Nephron (organoid): ENCODE measurements around the gene ZNF511.
"Not testable (repeated sequence)": the region's sequence is repeated elsewhere in the genome, so short reads cannot be mapped to it uniquely, and the experiment has no call there.

Experiments
- H3K27ac Mint-ChIP-seq, 3 experiments: 2 replicates each; pipeline ENCODE4 v1.8.0; 2020; ENCODE audit warnings: mixed read lengths in 3 of 3, mild to moderate bottlenecking in 2 of 3, moderate library complexity in 1 of 3
- H3K27me3 Mint-ChIP-seq: 2 replicates; pipeline ENCODE4 v1.8.0; 2021; ENCODE audit warnings: low read depth, mild to moderate bottlenecking, moderate library complexity, mixed read lengths
- H3K36me3 Mint-ChIP-seq: 2 replicates; pipeline ENCODE4 v1.8.0; 2020; ENCODE audit warnings: low read depth, mixed read lengths
- H3K4me1 Mint-ChIP-seq: 2 replicates; pipeline ENCODE4 v1.8.0; 2020; ENCODE audit warnings: mixed read lengths
- H3K4me3 Mint-ChIP-seq, 3 experiments: 2 replicates each; pipeline ENCODE4 v1.8.0; 2020; ENCODE audit warnings: mild to moderate bottlenecking in 3 of 3, mixed read lengths in 3 of 3, moderate library complexity in 2 of 3
- H3K9me3 Mint-ChIP-seq: 2 replicates; pipeline ENCODE4 v1.8.0; 2020; ENCODE audit warnings: mixed read lengths
- TF ChIP-seq, protein P1 (sequence below), 3 experiments: fragments of 200-600 bp; sonication (generic); IDR thresholded peaks; one replicate each; pipeline ENCODE4 v1.5.0; 2021; ENCODE audit warnings: antibody characterized with exemption in 3 of 3; ENCODE audit not compliant: unreplicated experiment in 3 of 3

The ZNF511 gene

DNA sequence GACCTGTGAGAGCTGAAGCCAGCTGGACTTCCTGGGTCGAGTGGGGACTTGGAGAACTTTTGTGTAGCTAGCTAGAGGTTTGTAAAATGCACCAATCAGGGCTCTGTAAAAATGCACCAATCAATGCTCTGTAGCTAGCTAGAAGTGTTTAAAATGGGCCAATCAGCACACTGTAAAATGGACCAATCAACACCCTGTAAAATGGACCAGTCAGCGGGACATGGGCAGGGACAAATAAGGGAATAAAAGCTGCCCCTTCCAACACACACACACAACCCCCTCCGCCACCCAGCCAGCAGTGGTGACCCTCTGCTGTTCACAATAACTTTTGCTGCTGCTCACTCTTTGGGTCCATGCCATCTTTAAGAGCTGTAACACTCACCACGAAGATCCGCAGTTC is 7.1 kb downstream of the ZNF511 start:
- peaks cover 14% of the 10 kb centered on the region for H3K36me3 Mint-ChIP-seq
- peaks cover 19% of the 10 kb centered on the region for H3K4me1 Mint-ChIP-seq
- H3K27ac Mint-ChIP-seq, result no peak overlapping the region
- H3K27me3 Mint-ChIP-seq, result peaks cover 18% of the 10 kb centered on the region
- H3K9me3 Mint-ChIP-seq, result peaks cover 5% of the 10 kb centered on the region
- TF ChIP-seq, protein P1, sequence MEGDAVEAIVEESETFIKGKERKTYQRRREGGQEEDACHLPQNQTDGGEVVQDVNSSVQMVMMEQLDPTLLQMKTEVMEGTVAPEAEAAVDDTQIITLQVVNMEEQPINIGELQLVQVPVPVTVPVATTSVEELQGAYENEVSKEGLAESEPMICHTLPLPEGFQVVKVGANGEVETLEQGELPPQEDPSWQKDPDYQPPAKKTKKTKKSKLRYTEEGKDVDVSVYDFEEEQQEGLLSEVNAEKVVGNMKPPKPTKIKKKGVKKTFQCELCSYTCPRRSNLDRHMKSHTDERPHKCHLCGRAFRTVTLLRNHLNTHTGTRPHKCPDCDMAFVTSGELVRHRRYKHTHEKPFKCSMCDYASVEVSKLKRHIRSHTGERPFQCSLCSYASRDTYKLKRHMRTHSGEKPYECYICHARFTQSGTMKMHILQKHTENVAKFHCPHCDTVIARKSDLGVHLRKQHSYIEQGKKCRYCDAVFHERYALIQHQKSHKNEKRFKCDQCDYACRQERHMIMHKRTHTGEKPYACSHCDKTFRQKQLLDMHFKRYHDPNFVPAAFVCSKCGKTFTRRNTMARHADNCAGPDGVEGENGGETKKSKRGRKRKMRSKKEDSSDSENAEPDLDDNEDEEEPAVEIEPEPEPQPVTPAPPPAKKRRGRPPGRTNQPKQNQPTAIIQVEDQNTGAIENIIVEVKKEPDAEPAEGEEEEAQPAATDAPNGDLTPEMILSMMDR (IDR thresholded peaks at IDR 0.05; ENCODE audit: unreplicated experiment in 3 of 3), result no peak
- peak overlapping the region in 1 of 3 experiments; percentile 60 for H3K4me3 Mint-ChIP-seq

DNA sequence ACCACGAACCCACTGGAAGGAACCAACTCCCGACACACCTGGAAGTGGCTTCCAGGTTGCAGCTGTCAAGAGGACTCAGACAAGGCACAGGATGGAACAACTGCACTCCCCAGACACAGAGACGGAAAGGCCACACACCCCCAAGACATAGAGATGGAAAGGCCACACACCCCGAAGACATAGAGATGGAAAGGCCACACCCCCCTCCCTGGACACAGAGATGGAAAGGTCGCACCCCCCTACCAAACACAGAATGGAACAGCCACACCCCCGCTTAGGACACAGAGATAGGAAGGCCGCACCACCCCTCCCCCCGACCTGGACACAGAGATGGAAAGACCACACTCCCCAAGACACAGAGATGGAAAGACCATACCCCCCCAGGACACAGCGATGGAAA is 7.6 kb downstream of the ZNF511 start:
- TF ChIP-seq, protein P1 (IDR thresholded peaks at IDR 0.05; ENCODE audit: unreplicated experiment in 3 of 3), result no peak
- peak overlapping the region in 1 of 3 experiments; percentile 60 for H3K4me3 Mint-ChIP-seq
- peaks cover 18% of the 10 kb centered on the region for H3K27me3 Mint-ChIP-seq
- no peak overlapping the region for H3K27ac Mint-ChIP-seq
- peaks cover 5% of the 10 kb centered on the region for H3K9me3 Mint-ChIP-seq
- peaks cover 10% of the 10 kb centered on the region for H3K36me3 Mint-ChIP-seq
- H3K4me1 Mint-ChIP-seq, result peaks cover 19% of the 10 kb centered on the region

DNA sequence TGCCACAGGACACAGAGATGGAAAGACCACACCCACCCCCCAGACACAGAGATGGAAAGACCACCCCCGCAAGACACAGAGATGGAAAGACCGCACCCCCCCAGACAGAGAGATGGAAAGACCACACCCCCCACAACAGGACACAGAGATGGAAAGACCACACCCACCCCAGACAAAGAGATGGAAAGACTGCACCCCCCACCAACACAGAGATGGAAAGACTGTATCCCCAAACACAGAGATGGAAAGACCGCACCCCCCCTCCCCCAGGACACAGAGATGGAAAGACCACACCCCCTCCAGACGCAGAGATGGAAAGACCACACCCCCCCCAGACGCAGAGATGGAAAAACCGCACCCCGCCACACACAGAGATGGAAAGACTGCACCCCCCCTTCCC is 8.0 kb downstream of the ZNF511 start:
- peaks cover 18% of the 10 kb centered on the region for H3K27me3 Mint-ChIP-seq
- H3K9me3 Mint-ChIP-seq, result peaks cover 5% of the 10 kb centered on the region
- H3K36me3 Mint-ChIP-seq, result peaks cover 6% of the 10 kb centered on the region
- TF ChIP-seq, protein P1 (IDR thresholded peaks at IDR 0.05; ENCODE audit: unreplicated experiment in 3 of 3), result no peak
- H3K27ac Mint-ChIP-seq, result no peak overlapping the region
- peaks cover 19% of the 10 kb centered on the region for H3K4me1 Mint-ChIP-seq
- H3K4me3 Mint-ChIP-seq, result peak overlapping the region in 1 of 3 experiments; percentile 60

DNA sequence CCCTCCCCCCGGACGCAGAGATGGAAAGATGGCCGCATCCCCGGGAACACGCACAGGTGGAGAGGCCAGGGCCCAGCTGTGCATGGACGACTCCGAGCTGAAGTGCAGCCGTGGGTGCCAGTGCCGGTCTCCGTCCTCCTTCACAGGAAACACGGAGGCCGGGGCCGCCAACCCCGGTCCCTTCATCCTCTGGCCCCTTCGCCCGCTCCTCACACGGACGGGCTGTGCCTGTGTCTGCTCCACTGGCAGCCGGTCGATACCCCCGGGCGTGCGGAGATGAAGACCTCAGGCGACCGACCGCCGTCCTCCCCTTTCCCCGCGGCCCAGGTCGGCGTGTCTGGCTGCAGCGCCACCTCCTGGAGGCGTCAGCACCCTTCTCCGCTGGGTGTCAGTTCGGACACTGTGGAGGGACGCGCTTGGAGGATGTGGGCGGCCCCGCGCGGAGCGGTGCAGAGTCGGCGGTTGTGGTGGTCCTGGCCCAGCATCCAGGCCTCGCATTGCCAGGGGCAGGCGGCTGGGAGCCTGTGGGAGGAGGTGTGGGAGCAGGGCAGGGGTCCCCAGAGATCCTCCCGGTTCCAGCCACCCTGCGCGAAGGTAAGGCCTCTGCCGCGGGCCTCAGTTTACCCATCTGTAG is 9.9 kb downstream of the ZNF511 start:
- Mint-ChIP-seq H3K9me3 (peaks cover 5% of the 10 kb centered on the region), H3K36me3 (no peaks in the 10 kb centered on the region), H3K27me3 (peaks cover 27% of the 10 kb centered on the region), H3K4me1 (peaks cover 19% of the 10 kb centered on the region), H3K27ac (no peak overlapping the region), H3K4me3 (peak overlapping the region in 2 of 3 experiments; percentile 32 to 39)
- TF ChIP-seq, protein P1 (IDR thresholded peaks at IDR 0.05; ENCODE audit: unreplicated experiment in 3 of 3), result peak; percentile 67 to 80 (median 74)

DNA sequence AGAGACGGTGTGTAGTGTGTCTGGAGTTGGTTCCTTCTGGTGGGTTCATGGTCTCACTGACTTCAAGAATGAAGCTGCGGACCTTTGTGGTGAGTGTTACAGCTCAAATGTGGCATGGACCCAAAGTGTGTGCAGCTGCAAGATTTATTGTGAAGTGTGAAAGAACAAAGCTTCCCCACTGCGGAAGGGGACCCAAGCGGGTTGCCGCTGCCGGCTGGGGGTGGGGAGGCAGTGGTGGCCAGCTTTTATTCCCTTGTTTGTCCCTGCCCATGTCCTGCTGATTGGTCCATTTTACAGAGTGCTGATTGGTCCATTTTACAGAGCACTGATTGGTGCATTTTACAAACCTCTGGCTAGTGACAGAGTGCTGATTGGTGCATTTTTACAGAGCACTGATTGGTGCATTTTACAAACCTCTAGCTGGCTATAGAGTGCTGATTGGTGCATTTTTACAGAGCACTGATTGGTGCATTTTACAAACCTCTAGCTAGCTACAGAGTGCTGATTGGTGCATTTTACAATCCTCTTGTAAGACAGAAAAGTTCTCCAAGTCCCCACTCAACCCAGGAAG is 12.2 kb downstream of the ZNF511 start:
- not testable (repeated sequence) for H3K36me3 Mint-ChIP-seq, H3K27ac Mint-ChIP-seq, H3K4me3 Mint-ChIP-seq, H3K4me1 Mint-ChIP-seq, H3K9me3 Mint-ChIP-seq
- H3K27me3 Mint-ChIP-seq, result peaks cover 33% of the 10 kb centered on the region

DNA sequence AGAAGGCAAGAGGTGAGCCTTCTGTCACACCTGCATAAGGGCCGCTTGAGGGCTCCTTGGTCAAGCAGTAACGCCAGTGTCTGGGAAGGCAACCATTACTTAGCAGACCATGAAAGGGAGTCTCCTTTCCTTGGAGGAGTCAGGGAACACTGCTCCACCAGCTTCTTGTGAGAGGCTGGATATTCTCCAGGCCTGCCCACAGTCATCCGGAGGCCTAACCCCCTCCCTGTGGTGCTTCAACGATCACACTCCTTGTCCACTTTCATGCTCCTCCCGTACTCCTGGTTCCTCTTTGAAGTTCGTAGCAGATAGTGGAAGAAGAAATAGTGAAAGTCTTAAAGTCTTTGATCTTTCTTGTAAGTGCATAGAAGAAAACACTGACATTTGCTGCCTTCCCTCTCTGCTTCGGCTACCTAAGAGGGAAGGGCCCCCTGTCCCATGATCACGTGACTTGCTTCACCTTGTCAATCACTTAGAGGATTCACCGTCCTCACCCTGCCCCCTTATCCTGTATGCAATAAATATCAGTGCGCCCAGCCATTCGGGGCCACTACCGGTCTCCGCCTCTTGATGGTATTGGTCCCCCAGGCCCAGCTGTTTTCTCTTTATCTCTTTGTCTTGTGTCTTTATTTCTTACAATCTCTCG is 13.5 kb downstream of the ZNF511 start:
- H3K9me3 Mint-ChIP-seq, H3K36me3 Mint-ChIP-seq, H3K4me1 Mint-ChIP-seq: not testable (repeated sequence)
- peak overlapping the region in 1 of 3 experiments; percentile 63 for H3K27ac Mint-ChIP-seq
- peak overlapping the region in 1 of 3 experiments; percentile 45 for H3K4me3 Mint-ChIP-seq
- H3K27me3 Mint-ChIP-seq, result peaks cover 41% of the 10 kb centered on the region
